Measurements from ENCODE around the gene BOLL.
"Not testable (repeated sequence)": the region's sequence is repeated elsewhere in the genome, so short reads cannot be mapped to it uniquely, and the experiment has no call there.

BOLL gene

DNA sequence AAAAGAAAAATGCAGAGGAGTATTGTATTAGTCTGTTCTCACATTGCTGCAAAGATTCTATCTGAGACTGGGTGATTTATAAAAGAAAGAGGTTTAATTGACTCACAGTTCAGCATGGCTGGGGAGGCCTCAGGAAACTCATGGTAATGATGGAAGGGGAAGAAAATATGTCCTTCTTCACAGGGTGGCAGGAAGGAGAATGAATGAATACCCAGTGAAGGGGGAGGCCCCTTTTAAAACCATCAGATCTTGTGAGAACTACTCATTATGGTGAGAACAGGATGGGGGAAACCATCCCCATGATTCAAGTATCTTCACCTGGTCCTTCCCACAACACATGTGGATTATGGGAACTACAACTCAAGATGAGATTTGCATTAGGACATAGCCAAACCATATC lies 10.2 kb upstream of the BOLL start:
- no peak for DNase-seq (ENCODE audit: low read depth, low spot score)

- no peak for DNase-seq (ENCODE audit: low read depth, low spot score)
Observed at GRCh38 chr2:197793456-197793855, 8.3 kb upstream of the BOLL start.

GRCh38 chr2:197786010-197786877 lies 1.1 kb upstream of the BOLL start:
- no peak for DNase-seq (ENCODE audit: low read depth, low spot score)

- no peak for DNase-seq (ENCODE audit: low read depth, low spot score)
Observed at GRCh38 chr2:197782126-197782525, 3.0 kb downstream of the BOLL start.

- no peak for DNase-seq (ENCODE audit: low read depth, low spot score)
Observed at GRCh38 chr2:197779261-197779660, 5.9 kb downstream of the BOLL start.

DNA sequence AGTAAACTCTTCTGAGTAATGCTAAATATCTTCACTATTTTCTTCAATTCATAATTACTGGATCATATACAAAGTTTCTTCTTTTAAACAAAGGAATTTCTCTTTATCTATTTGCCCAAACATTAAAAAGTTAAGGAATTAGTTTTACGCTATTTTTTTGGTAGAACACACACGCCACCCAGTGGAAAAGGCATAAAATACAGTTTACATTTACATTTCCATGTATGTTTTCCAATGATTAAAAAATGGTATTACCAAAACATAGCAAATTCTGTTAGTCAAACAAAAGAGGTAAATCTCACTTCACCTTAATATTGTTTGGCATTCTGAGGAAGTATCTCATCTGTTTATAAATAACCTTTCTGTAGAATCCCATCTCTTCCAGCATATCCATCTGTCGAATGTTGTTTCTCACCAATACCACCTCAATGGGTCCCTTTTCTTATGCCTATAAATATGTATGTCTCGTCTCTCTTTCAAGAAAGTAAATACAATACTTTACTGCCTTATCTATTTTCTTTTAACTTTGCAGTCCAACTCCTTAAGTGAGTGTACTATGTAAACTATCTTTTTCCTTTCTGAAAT lies 7.2 kb downstream of the BOLL start:
- peak; percentile 17 for DNase-seq (ENCODE audit: low read depth, low spot score)

DNA sequence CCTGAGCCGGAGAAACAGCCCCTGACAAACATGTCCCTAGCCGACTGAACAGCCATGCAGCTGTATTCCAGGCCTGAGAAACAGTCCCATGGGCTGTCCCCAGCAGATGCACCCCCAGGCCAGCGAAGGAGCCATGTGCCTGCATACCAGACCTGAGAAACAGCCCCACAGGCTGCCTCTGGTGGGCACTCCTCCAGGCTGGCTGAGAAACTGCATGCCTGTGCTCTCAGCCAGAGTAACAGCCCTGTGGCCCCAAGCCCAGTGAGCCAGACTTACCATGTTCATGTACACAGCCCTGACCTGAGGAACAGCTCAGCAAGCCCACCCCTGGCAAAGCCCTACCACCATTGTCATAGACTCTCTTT lies 24.8 kb downstream of the BOLL start:
- DNase-seq (ENCODE audit: low read depth, low spot score), result no peak

DNA sequence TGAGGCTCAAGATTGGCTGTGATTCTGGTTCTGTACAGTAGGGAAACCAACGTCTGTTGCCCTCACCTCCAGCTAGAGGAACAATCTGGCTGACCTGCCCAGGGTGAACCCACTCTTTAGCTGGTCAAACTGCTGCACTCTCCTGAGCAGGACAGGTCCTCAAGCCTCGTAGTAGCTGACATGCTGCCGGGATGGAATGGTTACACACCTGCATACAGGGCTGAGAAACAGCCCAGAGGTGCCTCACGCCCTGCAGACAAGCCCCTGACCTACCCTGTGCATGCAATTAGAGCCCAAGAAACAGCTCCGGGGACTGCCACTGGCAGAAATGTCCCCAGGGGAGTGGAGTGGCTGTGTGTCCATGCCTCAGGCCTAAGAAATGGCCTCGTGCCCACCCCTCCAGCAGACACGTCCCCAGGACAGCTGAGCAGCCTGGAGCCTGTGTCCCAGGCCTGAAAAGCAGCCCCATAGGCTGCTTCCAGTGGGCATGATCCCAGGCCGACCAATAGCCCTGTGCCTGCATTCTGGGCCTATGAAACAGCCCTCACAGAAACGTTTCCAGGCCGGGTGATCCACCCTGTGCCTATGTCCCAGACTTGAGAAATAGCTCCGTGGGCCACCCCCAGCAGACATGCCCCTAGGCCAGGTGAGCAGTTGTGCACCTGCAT lies 25.4 kb downstream of the BOLL start:
- no peak for DNase-seq (ENCODE audit: low read depth, low spot score)

GRCh38 chr2:197759013-197759412 lies 26.1 kb downstream of the BOLL start:
- DNase-seq (ENCODE audit: low read depth, low spot score), result no peak

DNA sequence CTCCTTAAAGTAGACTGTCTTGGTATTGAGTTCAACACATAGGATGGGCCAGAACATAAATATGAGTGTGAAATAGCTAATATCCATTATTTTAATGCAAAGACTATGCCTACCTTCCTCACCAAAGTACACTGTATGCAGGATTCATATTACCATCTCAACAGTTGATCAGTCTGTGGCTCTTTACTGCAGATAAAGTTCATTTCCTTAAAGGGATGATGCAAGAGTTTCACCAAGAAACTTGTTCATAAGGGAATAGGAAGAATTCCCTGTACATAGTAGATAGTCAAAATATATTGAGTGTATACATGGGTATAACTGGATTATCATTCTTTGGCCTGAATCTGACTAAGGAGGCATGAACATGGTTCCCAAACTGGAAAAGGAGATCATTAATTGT lies 44.9 kb downstream of the BOLL start:
- DNase-seq (ENCODE audit: low read depth, low spot score), result no peak

- DNase-seq (ENCODE audit: low read depth, low spot score), result not testable (repeated sequence)
Observed at GRCh38 chr2:197728555-197729544, 56.3 kb downstream of the BOLL start.

- DNase-seq (ENCODE audit: low read depth, low spot score), result no peak
Observed at GRCh38 chr2:197727011-197727410, 58.1 kb downstream of the BOLL start.

GRCh38 chr2:197717863-197718262 lies 67.3 kb downstream of the BOLL start:
- DNase-seq (ENCODE audit: low read depth, low spot score), result no peak

GRCh38 chr2:197713271-197713670 lies 71.8 kb downstream of the BOLL start:
- DNase-seq (ENCODE audit: low read depth, low spot score), result no peak

DNA sequence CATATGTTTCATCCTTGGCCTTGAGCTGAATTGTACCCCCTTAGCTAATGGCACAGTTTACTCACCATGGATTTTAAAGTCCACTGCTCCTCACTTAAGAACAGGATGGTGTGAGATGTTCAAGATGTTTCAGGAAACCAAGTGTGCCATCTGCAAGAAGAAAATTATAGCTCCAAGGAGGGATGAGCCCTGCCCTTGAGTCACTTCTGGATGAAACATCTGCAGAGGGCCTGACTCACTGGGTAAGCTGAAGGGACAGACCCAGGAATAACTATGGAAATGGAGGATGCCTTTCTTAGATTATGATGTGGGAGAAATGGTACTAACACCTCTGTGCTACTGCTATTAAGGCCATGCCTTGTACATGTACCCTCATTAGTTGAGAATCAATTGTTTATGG lies 73.5 kb downstream of the BOLL start:
- no peak for DNase-seq (ENCODE audit: low read depth, low spot score)

GRCh38 chr2:197710424-197711042 lies 74.6 kb downstream of the BOLL start:
- DNase-seq (ENCODE audit: low read depth, low spot score), result no peak

- not testable (repeated sequence) for DNase-seq (ENCODE audit: low read depth, low spot score)
Observed at GRCh38 chr2:197709140-197709539, 76.0 kb downstream of the BOLL start.

DNA sequence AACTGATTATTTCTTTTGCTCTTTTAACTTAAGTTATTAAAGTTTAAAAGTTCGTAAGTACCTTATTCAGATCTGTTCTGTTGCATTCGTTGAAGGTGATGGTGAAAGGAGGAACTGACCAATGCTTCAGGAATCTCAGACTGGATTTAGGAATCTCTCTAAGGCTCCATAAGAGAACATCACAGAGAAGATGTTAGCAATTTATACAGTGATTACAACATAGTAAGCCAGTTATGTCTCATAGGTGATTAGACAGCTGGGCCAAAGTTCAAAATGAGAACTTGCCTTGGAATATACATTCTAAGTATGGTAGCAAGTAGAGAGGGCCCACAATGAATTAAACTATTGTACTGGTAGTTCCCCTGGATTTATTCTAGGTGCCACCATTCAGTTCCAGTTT lies 76.8 kb downstream of the BOLL start:
- no peak for DNase-seq (ENCODE audit: low read depth, low spot score)

- DNase-seq (ENCODE audit: low read depth, low spot score), result no peak
Observed at GRCh38 chr2:197707316-197708213, 77.6 kb downstream of the BOLL start.

DNA sequence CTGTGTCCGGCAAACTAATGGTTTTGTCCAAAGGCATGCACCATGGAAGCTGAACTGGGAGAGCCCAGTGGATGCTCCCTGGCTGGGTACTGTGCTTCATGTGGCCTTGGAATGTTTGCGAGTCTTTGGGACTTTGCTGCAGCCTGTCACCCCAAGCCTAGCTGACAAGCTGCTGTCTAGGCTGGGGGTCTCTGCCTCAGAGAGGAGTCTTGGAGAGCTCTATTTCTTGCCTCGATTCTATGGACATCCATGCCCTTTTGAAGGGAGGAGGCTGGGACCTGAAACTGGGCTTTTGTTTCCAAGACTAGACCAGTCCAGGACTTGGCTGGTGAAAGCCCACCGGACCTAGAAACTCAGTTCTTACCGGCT lies 78.3 kb downstream of the BOLL start:
- no peak for DNase-seq (ENCODE audit: low read depth, low spot score)

Measured in smooth muscle cell of the brain vasculature (primary cell).